GM21737 (cell line): ENCODE data around the gene DAPK2.
A peak's percentile ranks its signal among the peaks of the same experiment; 100 is the strongest.
"Not testable (repeated sequence)": the region's sequence is repeated elsewhere in the genome, so short reads cannot be mapped to it uniquely, and the experiment has no call there.

Experiments
- ATAC-seq: cut with Tn5 transposase; IDR thresholded peaks from one replicate; pipeline ENCODE4 v1.9.1; 2021; ENCODE audit warnings: mild to moderate bottlenecking, moderate library complexity; ENCODE audit not compliant: unreplicated experiment

DAPK2 gene

GRCh38 chr15:64046421-64047153 lies at the start of gene DAPK2:
Gene DAPK2, minus strand, starts transcription at chr15:64046485. Its CDS starts 6,224 bp downstream, at chr15:64040261.
- peak; percentile 59 for ATAC-seq

DNA sequence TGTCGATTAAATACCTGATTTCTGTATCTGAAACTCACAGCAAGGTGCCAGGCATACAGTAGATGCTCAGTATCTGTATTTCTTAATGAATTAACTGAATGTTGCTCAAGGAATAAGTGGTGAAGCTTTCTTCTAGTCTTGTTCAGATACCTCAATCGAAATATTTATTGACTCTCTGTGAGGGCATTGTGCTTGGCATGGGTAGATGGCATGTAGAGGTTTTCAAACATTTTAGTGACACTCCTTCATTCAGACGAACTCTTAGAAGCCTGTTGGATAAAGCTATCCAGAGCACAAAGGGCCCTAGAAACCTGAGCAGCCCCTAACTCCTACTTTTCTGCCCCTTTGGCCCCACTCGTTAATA lies 49.1 kb upstream of the DAPK2 start:
- no peak for ATAC-seq

DNA sequence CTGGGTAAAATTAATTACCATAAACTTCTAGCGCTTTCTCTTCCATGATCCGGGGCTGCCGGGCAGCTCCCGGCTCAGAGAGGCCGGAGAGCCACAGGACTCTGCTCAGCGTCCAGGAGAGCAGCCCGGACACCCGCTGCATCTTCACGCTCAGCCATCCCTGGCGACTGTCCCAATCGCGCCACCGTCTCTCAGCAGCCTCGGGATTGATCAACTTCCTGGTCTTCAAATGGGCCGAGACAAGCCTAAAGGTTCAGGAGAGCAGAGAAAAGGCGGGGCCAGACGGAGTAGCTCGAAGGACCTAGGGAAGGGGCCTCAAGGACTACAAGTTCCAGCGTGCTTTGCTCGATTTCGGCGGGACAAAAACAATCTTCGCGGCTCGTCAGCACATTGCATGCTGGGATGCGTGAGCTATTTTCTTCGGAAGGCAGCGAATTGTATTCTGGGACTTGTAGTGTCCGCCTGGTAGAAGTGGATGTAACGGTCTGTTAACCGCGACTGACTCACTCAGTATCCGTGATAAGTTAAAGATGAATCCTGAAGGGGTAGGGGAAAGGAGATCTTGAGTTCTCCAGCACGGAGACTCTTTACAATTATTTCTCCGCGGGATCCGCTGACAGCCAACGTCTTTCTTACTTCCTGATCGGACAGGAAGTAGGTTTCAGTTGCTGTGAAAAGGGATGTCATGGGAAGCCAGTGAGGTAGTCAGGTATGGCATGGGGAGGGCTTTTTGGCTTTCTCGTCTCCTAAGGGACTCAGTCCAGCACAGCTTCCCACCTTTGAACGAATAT lies 47.5 kb upstream of the DAPK2 start, which contains the start of gene CIAO2A:
Gene CIAO2A (minus strand): TSS at position 212 of the 791 bp plus-strand sequence. CDS start 70 bp downstream, at position 142.
- peak; percentile 60 for ATAC-seq

DNA sequence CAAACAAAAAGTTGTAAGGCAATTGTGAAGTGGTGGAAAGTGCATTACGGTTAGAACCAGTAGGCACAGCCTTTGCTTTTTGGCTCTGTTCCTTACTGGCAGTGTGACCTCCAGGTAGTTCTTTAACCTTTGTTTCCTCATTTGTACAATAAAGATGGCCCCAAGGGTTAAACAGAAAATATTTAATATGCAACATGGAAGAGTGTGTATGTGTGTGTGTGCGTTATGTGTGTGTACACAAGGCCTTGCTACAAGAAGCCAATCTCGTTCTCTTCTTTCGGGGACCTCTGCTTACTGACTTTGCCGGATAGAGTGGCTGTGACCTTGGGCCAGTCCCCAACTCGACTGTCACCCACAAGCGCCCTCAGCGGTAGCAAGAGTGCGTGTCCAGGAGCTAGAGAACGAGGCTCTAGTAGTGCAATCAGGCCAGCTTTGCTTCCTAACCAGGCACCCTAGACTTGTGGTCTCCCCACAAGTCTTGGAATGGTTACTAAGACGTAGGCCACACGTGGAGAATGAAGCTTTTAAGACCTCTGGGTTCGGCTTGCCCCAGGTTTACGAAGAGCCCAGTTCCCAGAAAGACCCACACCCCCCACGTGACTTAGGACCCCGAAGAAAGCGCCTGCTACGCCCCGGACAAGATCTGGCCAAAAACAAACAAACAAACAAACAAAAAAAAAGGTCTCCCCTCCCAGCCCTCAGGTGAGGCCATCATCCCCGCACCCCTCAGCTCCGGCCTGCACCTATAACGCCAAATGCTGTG lies 46.8 kb upstream of the DAPK2 start:
- ATAC-seq: peak; percentile 20

DNA sequence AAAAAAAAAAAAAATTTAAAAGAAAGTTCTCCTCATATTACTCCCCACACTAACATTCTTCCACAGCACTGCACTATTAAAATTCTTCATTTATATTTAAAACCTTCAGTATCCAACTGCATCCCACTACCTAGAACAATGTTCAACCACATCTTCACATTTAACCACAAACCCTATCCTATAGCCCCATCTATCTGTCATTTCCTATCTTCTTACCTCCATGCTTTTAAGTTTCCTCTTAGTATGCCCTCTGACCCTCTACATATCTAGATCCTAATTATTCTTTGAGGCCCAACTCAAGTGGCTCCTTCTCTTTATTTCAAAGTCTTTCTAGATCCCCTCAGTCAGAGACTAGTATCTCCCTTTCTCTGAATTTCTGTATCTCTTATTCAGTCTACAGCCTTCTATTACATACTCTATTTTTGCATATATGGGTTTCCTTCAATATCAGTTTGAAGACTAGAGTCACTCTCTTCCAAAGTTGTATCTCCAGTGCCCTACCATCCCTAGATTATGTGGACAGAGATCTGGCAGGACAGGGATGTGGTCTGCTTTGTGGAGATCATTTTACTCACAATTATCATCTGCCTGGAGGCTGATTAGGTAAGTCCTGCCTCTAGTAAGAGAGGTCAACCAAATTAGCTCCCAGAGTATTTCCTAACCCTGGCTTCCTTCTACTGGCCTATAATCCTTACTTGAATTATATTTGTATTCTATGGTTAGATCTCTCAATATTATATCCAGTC lies 46.0 kb upstream of the DAPK2 start:
- no peak for ATAC-seq

- no peak for ATAC-seq
Measured at GRCh38 chr15:64090527-64090926, 44.2 kb upstream of the DAPK2 start.

DNA sequence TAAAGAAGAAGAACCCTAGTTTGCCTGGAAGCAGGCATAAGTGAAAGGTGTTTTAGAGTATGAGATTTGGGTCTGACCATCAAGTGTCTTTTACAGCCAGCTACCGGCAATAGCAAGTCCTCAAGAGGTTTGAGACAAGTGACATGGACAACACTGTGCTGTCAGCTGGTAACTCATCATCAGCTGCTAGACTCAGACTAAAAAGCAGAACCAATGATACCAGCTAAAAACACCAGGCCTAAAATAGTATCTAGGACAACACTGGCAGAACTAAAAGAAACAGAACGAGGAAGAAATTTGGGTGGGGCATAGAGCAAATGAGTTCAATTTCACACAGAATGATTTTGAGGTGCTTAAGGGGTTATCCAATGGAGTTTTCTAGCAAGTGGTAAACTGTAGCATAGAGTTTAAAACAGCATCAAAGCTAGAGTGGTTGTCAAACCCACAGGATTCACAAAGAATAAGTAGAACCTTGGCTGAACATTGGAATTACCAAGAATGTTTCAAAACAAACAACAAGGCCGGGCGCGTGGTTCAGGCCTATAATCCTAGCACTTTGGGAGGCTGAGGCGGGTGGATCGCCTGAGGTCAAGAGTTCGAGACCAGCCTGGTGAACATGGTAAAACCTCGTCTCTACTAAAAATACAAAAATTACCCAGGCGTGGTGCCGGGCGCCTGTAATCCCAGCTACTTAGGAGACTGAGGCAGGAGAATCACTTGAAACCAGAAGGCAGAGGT lies 43.4 kb upstream of the DAPK2 start:
- no peak for ATAC-seq

- no peak for ATAC-seq
Measured at GRCh38 chr15:64082757-64083156, 36.5 kb upstream of the DAPK2 start.

- ATAC-seq: not testable (repeated sequence)
Measured at GRCh38 chr15:64073496-64073895, 27.2 kb upstream of the DAPK2 start.

GRCh38 chr15:64072812-64073211 lies 26.5 kb upstream of the DAPK2 start:
- ATAC-seq: no peak

DNA sequence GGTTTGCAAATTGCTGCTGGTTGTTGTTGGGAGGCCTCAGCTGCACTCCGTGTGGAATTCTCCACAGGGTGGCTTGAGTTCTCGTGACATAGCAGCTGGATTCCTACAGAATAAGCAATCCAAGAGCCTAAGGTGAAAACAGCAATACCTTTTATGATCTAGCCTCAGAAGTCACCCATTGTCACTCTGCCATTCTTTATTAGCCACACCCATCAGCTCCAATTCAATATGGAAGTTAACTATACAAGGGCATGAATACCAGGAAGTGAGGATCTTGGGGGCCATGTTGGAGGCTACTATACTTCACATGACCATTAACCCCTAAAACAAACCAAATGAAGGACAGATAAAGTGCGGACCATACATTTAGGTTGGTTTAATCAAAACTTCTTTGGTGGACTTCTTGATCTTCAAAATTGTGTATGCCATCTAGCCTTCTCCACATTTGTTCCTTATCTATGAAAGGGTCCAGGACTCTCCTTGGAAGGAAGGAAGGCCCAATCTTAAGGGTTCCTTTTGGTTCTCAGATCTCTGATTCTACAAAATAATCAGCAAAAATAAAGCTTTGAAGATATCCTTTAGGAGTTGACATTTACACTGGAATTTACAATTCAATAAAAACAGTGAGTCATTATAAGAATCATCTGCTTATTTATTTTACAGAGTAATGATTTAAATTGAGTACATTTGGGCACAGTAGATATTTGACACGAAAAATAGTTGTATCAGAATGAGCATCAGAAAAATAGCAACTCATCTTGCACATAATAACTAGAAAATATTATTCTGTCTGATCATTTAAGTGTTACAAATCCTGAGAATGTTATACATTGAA lies 25.9 kb upstream of the DAPK2 start:
- no peak for ATAC-seq

DNA sequence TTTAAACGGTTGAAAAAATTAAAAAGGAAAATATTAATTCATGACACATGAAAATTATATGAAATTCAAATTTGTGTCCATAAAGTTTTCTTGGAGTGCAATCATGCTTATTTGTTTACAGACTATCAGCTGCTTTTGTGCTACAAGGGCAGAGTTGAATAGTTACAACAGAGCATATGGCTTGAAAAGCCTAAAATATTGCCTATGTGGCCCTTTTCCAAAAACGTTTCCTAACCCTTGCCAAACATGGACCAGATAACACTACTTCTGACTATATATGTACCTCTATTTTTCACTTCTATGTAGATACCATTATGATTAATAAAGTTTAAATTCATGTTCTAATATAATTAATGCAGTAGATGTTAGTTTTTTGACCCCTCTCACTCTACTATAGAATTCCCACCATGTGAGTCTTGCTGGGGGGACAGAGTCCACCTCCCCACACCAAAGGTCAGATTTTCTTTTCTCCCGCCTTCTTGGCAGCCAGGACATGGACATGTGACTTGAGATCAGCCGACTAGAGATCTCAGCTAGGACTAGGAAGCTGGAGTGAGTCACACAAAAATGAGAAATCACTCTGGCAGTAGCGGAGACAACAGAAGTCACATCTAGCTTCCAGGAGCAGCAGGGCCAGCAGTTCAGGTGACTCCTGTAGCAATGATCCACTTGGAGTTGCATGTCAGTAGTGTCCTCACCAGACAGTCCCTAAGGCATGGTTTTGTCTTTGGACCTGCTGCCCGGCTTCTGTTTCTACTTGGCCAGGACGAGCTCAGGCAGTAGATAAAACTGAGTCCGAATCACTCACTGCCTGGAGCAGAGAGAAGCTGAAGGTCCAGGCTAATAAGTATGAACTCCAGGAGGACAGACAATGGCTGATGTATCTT lies 24.9 kb upstream of the DAPK2 start:
- no peak for ATAC-seq

- ATAC-seq: no peak
Measured at GRCh38 chr15:64070106-64070505, 23.8 kb upstream of the DAPK2 start.

GRCh38 chr15:64068133-64068532 lies 21.8 kb upstream of the DAPK2 start:
- no peak for ATAC-seq

DNA sequence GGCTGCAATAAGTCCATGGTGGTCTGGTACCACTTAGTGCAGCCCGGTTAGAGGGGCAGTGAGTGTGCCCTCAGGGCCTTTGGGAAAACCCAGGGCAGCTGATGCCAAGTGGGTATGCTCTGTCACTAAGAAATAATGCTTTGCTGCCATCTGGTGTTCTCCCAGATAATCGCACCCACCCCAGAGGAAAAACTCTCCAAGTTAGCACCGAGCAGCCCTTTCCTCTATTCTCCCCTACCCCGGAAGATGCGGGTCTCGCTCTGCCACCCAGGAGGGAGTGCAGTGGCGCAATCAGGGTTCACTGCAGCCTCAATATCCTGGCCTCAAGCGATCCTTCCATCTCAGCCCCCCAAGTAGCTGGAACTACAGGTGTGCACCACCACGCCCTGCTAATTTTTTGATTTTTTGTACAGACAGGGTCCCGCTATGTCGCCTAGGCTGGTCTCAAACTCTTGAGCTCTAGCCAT lies 21.3 kb upstream of the DAPK2 start:
- ATAC-seq: no peak

GRCh38 chr15:64066451-64066850 lies 20.2 kb upstream of the DAPK2 start:
- no peak for ATAC-seq

DNA sequence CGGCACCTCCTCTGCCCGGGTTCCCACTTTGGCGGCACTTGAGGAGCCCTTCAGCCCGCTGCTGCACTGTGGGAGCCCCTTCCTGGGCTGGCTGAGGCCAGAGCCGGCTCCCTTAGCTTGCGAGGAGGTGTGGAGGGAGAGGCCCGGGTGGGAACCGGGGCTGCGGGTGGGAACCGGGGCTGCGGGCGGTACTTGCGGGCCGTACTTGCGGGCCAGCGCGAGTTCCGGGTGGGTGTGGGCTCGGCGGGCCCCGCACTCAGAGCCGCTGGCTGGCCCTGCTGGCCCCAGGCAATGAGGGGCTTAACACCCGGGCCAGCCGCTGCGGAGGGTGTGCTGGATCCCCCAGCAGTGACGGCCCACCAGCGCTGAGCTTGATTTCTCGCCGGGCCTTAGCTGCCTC lies 14.4 kb upstream of the DAPK2 start:
- ATAC-seq: no peak

- ATAC-seq: not testable (repeated sequence)
Measured at GRCh38 chr15:64059104-64059503, 12.8 kb upstream of the DAPK2 start.
